Kidney glomerular epithelial cell (primary cell): ENCODE measurements around the gene POU5F2.

ENCODE experiments used
- DNase-seq: peaks from one replicate; lab custom pipeline; 2025; lab: John Stamatoyannopoulos, UW

POU5F2 gene, protein sequence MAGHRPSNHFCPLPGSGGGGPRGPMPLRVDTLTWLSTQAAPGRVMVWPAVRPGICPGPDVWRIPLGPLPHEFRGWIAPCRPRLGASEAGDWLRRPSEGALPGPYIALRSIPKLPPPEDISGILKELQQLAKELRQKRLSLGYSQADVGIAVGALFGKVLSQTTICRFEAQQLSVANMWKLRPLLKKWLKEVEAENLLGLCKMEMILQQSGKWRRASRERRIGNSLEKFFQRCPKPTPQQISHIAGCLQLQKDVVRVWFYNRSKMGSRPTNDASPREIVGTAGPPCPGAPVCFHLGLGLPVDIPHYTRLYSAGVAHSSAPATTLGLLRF

DNA sequence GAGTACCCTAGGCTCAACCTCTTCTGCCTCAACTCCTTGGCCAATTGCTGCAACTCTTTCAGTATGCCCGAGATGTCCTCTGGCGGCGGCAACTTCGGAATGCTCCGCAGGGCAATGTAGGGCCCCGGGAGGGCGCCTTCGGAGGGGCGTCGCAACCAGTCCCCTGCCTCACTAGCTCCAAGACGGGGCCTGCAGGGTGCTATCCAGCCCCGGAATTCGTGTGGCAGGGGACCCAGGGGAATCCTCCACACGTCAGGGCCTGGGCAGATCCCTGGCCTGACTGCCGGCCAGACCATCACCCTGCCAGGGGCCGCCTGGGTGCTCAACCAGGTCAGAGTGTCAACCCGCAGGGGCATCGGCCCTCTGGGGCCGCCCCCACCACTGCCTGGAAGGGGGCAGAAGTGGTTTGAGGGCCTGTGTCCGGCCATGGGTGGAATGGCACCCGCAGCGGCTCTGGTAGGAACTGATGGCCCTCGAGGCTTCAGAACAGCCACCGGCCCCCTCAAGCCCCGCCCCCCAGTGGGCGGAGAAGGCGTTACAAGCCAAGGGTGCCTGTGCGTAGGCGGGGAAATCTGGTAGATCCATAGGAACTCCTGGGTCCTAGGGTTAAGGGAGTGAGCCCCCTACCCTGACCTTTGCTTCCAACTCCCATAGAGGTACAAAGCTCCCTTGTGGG, at the start of gene POU5F2:
TSS of gene POU5F2 (minus strand) at position 465 of the 676 bp plus-strand sequence. CDS start at position 428, 37 bp downstream.
- no peak for DNase-seq

- DNase-seq = peak; percentile 32
These were observed 49.0 kb upstream of the POU5F2 start for GRCh38 chr5:93790401-93790800.

GRCh38 chr5:93789173-93790067, 48.0 kb upstream of the POU5F2 start:
- peak; percentile 33 for DNase-seq

DNA sequence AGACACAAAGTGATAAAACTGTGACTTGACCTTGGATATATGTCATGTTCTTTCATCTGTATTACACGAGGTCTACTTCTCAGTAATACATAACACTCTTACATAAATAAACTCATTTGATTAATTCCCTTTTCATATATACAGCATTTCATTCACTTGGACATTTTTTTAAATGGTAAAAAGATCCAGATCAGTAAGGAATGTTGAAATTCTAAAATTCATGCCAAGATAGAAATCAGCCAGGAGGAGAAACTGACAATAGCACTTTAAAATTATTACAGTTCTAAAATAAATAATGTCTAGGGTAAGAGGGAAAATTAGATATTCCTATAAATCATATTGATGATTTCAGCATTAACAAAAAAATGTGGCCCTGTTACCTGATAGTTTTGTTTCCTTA, 46.2 kb upstream of the POU5F2 start:
- no peak for DNase-seq

DNA sequence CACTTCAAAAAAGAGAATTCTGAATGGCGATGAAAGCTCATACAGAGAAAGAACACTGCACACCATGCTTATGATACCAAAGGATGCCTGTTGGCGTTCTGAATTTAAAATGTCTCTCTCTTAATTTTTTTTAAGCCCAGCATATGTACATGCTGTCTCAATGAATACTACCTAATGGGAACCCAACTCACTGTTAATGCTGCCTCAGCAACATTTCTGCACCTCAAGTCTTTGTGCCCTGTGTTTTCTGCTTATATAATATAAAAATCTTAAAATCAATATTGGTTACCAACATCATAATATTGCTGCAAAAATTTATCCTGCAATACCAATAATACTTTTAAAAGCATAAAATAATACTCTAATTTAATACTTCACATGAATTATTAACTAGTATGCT, 44.1 kb upstream of the POU5F2 start:
- DNase-seq = no peak

DNA sequence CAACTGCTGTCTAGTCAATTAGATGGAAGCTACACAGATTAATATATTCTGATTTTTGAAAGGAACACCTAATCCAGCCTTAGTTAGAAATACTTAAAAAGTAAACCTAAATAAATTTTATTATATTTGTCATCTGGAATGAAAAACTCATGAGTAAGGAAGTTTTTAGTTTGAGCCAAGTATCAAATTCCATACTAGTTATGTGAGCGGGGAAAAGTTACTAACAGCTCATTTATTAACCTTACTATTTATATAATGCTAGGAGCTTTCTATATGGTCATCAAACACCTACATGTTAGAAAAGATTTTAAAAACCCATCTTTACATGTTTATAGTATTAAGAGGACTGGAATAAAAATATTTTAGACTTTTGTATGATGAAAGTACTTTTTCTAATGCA, 41.6 kb upstream of the POU5F2 start:
- DNase-seq = no peak

DNA sequence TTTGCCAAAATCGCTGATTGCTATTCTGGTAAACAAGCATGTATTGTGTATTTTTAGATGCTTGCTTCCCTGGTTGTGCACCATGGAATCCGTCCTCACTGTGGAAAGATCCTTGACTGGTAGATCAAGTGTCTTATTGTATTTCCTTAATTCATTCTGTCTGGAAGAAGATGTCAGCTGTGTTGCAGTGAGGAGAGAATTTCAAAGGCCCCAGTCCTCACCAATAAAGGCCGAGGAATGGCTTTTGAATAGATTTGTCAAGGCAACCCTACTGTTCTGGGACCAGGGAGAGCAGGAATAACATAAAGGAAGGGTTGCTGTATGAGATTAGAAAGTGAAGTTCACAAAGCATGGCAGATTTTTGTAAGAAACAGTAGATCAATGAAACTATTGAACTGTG, 36.2 kb upstream of the POU5F2 start:
- DNase-seq = no peak

DNA sequence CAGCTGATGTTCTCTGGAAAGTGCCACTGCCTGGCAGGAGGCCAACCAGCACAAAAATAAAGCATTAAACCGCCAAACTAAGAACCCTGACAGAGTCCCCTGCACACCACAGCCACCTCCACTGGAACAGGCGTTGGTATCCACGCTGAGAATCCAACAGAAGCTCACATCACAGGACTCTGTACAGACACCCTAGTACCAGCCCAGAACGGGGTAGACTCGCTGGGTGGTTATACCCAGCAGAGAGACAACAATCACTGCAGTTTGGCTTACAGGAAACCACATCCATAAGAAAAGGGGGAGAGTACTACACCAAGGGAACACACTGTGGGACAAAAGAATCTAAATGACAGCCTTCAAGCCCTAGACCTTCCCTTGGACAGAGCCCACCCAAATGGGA, 15.0 kb upstream of the POU5F2 start:
- DNase-seq = no peak

DNA sequence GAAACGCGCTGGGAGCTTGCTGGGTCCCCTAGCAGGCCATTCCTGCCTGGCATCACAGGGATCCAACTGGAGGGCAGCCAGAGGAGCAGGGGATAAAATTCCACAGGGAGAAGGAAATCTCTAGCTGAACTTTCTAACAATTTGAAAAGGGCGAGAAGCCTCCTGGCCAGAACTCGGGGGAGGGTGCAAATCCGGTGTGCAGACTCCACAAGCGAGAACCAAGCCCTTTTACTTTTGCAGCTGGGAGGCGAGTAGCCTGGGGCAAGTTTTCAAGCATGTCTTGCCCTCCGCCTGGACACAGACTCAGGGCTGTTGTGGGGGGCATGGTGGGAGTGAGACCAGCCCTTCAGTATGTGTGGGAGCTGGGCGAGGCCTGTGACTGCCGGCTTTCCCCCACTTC, 14.3 kb upstream of the POU5F2 start:
- no peak for DNase-seq

DNA sequence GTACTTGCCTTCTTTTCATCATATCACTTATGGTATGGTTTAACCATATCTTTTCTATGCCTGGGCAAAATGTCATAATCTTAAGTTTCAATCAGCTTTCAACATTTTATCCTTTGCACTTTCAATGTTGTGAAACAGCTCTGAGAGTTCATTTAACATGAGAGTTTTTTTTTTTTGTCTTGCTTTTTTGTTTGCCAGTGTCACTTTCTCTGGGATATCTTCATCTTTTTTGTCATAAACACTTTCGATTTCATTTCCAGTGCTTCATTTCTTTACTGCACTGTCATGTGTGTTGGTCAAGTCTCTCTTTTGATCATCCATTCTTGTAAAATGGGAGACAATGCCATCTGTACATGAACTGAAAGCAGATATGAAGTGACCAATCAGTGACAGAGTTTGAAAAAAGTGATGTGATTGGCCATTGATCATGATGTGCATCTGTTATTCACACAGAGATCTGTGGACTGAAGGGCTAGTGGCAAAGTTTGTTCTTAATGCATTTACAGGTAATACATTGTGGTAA, 7.5 kb upstream of the POU5F2 start:
- no peak for DNase-seq

DNA sequence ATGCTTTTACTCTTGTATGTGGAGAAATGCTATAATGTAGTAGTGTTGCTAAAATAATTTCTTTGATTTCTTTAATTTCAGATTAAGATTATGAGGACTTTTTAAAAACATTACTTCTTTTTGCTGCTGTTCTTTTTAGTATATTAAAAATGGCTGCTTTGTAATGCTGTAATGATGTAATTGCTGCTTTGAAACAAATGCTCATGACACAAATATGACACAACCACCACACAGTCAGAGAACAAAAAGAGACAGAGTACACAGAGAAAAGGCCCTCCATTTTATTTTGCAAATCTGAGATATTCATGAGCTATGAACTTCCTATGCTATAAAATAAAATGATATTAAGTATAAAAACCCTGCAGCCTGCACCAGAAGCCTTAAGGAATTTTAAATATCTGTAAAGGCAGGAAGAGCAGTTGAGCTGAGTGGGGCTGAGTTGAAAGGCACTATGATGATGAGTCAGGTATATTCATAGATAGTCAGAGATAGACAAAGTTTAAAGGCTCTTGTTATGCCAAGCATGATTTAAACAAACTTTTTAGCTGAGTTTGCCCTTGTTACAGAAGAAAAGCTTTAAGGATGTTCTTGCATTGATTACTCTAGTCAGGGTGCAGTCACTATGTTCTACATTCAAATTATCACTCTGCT, 5.1 kb upstream of the POU5F2 start:
- peak; percentile 59 for DNase-seq

DNA sequence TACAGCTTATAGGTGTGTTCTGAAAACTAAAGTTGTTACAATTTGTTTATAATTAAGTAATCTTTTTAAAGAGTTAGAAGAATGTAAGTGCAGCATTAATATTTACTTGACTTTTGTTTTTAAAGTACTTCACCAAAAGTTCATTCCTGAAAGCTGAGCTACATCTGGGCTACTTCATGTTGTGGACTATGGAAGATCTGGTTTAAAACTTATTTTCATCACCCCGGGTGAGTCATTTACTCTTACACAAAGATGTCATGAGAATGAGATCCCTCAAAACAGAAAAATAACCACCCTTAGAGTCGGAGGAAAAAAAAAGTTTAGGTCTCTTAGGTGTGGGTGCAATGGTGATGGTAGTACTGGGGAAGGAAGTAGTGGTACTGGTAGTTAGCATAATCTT, 5.1 kb downstream of the POU5F2 start:
- DNase-seq = no peak

- no peak for DNase-seq
These were observed 6.0 kb downstream of the POU5F2 start for GRCh38 chr5:93735378-93735777.

DNA sequence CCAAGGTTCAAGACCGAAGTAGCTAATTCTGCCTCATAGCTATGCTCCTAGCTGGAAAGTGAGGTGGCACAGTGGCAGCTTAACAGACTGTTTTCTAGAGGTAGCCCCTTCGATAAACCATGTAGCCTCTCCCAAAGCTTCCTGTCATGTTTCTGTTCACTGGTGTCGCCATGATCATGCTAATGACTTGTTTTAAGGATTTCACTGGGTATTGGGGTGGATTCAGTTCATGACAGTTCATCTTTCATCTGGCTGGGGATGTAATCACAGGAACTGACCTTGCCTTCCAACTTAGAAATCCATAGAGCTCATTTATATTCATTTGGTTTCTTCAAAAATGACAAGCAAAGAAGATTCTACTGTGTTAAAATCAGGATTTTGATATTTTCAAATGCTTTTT, 9.4 kb downstream of the POU5F2 start:
- no peak for DNase-seq

DNA sequence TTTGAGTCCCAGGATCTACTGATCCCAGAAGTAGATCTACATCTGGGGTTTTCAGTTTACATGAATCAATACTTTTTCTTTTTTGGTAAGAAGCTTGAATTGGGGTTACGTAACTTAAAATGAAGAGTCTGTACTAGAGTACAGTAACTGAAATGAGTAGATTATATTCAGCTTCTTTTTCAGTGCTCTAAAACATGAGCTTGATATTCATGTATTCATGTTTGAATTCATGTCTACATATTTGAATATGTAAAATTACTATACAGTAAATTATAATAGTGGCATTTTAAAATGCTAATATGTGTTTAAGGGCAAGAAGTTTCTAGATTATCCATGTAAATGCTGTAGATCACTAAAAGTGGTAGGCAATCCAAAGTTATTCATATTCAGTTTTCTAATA, 14.8 kb downstream of the POU5F2 start:
- DNase-seq = no peak

DNA sequence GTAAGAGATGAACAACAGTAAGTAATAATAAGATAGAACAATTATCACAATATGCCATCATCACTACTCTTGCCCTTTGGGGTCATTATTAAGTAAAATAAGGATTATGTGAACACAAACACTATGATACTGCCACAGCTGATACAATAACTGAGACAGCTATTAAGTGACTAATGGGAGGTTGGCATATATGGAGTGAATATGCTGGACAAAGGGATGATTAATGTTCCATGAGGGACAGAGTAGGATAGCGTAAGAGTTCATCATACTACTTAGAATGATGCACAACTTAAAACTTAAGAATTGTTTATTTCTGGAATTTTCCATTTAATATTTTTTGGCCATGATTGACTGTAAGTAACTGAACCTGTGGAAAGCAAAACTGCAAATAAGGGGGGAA, 16.6 kb downstream of the POU5F2 start:
- no peak for DNase-seq

GRCh38 chr5:93723681-93724080, 17.7 kb downstream of the POU5F2 start:
- no peak for DNase-seq

DNA sequence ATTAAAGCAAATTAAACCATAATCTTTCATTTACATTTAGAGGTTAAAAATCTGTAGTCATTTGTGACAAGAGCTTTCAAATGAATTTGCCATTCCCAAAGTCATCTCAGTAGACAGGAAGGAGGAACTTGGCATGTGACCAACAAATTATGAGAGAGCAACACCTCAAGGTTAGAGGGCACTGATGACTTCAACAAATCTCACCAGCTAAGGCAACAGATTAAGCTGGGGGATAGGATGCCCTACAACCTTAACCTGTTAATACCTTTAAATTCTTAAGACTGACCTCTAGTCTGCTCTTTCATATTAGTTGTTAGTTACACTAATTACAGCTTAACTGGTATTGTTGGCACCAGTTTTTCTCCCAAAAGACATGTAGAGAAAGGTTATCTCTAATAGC, 18.4 kb downstream of the POU5F2 start:
- no peak for DNase-seq

DNA sequence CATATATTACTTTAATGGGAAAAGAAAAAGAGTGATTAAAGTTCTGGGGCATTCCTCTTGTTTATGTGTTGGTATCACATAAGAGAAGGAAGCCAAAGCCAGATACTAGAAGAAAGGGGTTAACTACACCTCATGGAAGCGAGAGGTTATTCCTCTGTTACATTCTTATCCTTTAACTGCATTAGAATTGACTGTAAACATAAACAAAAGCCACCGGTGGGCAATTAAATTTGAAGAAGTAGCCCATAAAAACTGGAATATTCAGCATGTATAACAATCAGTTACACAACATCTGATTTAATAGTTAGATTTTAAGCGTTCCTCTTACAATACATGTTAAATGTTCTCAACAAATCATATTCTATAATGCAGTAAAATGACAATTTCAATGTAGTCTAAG, 18.8 kb downstream of the POU5F2 start:
- DNase-seq = no peak

DNA sequence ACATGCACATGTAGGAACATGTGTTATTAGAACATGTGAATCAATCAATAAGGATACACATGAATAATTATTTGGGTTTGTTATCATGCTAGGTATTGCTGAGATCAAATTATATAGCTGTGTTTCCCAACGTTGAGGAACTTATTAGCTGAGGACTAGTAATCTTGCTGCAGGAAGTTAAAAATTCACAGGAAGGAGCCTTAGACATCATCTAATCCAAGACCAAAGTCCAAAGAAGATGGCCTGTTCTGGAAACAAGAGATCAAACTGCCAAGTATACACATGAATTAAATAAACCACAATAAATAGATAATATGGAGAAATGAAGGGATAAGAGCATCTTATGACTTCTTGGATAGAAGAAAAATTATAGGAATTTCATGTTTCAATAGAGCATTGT, 19.9 kb downstream of the POU5F2 start:
- DNase-seq = no peak

DNA sequence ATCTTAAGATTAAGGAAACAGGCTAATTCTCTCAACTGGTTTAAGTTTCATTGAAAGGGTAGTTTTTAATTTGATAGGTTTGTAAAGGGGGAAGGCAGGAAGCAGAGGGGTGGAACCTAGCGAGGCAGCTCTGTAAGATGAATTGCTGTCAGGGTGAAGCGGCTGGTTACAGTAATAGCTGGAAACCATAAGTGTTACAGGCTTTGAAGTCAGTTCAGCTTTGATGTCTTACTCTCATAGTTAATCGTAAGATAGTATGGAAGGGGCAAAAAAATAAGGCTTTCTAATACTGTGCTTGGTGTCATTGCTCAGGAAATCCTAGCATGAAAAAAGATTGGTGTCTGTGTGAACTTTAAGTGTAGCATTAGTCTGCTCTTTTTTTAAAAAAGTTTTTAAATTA, 20.3 kb downstream of the POU5F2 start:
- DNase-seq = no peak

- DNase-seq = peak; percentile 78
These were observed 24.2 kb downstream of the POU5F2 start for GRCh38 chr5:93717162-93717561.
